GM19238 (cell line): ENCODE measurements around the gene RIOK2.

Experiments used
- DNase-seq: peaks from one replicate; pipeline ENCODE4 v3.0.0; 2011; ENCODE audit warnings: low spot score; ENCODE audit not compliant: insufficient read length

The RIOK2 gene

DNA sequence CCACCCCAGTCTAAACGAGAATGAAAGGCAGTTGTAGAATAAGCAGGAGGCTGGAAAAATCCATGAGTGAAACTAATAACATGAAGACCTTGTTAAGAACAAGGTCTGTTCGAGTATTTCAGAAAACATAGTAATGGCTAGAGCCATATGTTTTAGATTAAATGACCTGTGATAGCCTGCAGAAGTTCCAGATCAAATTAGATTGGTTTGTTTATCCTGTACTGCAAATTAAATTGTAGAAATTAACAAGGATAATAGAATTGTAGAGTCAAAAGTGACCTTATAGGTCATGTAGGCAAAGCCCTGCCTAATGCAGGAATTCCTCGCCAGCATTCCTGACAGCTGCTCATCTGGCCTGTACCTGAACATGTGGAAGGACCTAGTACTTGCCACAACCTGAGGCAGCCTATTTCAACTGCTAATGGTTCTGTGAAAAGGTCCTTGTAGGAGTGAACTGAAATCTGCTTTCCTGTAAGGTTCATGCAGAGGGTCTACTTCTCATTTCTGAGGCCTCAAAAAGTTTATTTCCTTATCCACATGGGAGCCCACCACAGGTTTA, 57.8 kb downstream of the RIOK2 start:
- DNase-seq = no peak

DNA sequence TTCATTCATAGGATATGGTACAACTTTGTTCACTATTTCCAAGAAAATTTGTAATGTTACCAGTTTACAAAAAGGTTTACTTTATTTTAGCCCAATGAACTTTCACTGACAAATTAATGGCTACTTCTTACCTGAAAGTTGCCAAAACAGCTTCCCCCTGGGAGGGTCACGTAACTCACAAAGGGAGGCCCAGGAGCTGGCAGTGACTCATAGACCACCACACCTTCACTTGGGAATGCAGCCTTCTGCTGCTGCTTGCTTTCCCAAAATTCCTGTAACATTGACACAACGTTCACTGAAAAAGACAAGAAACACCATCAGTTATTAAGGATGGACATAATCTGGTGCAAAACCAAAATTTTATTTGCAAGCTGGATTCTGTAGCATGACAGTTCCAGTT, 58.7 kb downstream of the RIOK2 start:
- no peak for DNase-seq

DNA sequence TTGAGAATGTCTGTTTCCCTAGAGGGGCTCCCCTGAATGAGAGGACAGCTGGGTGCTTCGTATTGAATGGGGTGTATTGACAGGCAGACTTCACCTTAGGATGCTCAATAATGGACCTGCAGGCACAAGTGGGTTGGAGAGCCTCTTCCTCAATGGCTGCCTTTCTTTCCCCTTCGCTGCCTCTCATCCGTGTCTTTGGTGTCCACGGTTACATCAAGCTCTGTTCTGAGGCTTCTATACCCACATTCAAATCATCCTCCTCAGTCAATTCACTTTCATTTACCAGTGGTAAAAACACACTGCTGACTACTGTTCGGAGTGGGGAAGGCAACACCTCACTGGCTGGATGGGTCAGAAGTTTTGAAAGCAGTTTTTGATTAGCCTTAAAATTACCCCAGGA, 61.2 kb downstream of the RIOK2 start:
- no peak for DNase-seq

DNA sequence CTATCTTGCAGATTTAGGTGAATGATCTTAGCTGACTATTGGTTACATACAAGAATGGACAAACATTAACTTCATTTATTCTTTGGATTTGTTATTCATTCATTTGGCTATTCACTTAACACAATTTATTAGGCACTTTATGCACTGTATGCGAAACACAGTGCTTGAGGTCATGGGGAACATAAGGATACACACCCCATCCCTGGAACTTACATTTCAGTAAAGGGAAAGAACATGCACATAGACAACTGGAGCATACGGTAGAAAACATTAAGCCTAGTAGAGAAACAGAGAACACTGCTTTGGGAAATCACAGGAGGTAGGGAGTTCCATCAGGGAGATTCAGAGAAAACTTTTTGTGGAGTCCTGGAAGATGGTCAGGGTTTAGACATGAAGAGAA, 62.9 kb downstream of the RIOK2 start:
- DNase-seq = no peak

GRCh38 chr5:97119007-97119390, 64.0 kb downstream of the RIOK2 start:
- DNase-seq = no peak

DNA sequence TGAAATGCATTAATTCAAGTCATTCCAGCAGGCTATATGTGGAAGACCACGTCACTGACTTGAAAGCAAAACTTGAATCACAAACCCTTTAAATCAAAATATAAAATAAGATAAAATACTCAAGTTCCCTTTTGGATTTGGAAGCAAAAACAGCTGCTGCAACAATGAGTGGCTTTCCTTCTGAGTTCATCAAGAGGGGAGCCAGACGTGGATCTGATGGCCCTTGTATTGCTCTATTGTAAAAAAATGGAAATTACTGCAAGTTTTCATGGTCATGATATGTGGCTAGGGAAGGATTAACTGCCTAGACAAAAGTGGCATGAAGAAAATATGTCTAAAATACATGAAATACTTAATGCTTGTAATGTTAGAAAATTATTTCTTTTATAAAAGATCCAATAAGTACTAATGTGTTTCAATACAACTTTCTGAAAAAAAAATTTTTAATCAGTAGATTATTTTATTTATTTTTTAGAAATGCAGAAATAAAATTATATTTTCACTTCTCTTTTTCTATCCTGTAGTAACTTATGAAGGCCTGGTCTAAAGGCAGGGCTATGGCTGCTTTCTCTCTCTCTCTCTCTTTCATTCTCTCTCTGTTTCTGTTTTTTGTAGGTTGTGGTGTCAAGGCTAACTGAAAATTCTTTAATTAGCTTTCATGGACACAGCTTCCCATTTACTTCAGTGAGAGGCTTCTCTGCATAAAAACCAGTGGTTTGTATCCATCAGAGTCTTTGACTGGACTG, 64.6 kb downstream of the RIOK2 start:
- no peak for DNase-seq

DNA sequence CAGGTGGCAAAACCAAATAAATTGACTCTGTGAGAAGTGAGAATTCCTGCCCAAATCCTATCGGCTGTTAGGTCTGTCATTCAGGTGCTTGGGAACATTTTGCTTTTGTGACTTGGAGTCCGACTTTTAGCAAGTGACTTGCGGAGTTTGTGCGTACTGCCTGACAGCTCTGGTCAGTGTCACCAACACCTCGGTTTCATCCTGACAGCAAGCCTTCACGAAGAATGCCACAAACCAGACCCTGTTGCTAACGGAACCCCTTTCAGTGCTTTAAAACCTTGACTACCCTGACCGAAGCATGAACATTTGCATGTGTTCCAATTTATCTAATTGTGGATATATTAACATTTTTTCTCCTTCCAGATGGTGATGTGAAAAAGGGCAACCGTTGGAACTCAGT, 67.1 kb downstream of the RIOK2 start:
- no peak for DNase-seq

GRCh38 chr5:97112230-97112629, 70.8 kb downstream of the RIOK2 start:
- no peak for DNase-seq

GRCh38 chr5:97111616-97112015, 71.4 kb downstream of the RIOK2 start:
- no peak for DNase-seq

DNA sequence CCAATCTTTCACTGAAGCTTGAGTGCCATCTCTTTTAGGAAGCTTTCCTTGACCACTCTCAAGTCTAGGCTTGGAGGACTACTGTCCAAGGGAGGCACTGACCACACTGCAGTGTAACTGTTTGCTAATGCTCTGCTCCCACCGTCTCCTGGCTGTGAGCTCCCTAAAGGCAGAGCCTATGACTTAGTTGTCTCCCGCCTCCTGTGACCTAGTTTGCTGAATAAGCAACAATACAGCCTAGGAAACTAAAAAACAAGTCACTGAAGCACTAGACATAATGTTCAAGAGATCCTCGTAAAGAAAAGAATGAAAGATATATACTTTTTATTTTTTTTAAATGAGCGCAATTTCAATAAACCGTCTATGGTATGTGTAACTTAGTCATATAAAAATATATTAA, 72.0 kb downstream of the RIOK2 start:
- DNase-seq = no peak
